SH-SY5Y (cell line): ENCODE results near the gene PLXNA3.

Source experiments
- GATA2 ChIP-seq: IDR thresholded peaks from 2 replicates; pipeline ENCODE4 v1.6.1; 2011; ENCODE audit warnings: mild to moderate bottlenecking, low read depth, low read length
- GATA3 ChIP-seq: IDR thresholded peaks from 2 replicates; pipeline ENCODE4 v1.6.1; 2011; ENCODE audit warnings: low read depth, mild to moderate bottlenecking, low read length, moderate library complexity

- TF ChIP-seq GATA3 = no peak
- no peak for TF ChIP-seq GATA2
Measured at GRCh38 chrX:154513716-154514115, 55.6 kb downstream of the PLXNA3 start.
